ENCODE data around the gene BUD31.
"Not testable (repeated sequence)": the region's sequence is repeated elsewhere in the genome, so short reads cannot be mapped to it uniquely, and the experiment has no call there.

Gene BUD31

GRCh38 chr7:99402854-99403253, 5.9 kb upstream of the BUD31 start:
- no peak for DNase-seq

- no peak for DNase-seq
Measured at GRCh38 chr7:99403764-99404163, 5.0 kb upstream of the BUD31 start.

DNA sequence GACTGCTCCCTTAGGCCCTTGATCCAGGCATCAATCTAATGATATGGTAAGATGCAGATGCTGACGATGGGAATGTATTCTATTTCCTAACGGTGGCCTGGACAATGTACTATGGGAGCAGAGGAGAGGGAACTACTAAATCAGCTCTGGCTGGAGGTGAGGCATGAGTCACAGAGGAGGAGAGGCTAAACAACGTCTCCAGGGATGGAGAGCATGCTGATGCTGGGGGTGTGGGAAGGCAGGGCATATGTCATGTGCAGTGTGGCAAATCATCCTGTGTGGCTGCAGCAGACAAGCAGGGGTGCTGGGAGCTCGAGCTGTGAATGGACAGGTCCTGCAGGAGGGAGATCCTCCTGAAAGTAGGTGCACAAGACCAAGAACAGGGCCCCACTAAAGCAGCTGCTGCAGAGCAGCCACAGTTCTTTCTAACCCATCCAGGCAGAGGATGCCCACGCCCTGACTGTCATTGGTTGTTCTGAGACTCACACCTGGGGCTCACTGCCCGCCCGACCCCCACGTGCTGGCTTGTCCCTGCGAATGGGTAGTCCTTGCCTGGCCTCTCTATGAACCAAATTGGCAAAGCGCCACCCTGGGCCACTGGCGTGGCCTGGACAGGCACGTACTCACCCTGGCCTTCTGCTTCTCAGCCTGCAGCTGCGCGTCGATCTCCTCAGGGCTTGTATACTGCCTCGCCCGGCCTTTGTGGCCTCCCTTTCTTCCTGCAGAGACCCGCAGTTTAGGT, 4.4 kb upstream of the BUD31 start:
- DNase-seq: no peak

DNA sequence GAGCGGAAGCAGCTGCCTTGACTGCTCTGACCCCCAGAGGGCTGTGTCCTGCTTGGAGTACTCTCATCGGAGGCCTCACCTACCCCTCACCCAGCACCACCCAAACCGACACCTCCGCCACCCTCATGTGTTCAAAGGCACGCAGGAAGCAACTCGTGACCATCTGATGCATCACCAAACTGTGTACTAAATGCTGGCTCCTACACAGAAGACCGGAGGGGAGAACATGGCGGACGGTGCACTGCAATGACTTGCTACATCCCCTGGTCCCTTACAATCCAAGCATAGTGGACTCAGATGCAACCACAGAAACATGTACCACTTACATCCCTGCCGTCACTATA, 3.8 kb upstream of the BUD31 start:
- DNase-seq: no peak

DNA sequence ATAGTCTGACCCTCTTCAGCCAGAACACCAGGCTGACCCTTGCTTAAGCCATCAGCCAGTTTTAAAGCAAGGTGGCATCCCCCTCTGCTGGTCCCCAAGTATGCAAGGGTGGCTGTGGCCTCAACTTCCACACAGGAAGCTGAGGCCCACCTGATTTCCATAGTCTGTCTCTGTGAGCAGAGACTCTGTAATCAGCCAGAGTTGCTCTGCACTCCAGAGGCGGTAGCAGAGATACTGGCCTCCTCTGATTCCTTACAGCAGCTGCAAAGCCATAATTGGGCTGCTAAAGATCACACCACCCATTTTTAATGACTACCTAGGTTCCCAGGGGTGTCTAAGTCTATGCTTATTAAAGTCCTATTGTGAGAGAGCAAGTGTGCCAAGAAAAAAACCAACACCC, 2.2 kb upstream of the BUD31 start:
- no peak for DNase-seq

- peak; percentile 35 for DNase-seq
Measured at GRCh38 chr7:99407872-99408378, 844 bp upstream of the BUD31 start.

DNA sequence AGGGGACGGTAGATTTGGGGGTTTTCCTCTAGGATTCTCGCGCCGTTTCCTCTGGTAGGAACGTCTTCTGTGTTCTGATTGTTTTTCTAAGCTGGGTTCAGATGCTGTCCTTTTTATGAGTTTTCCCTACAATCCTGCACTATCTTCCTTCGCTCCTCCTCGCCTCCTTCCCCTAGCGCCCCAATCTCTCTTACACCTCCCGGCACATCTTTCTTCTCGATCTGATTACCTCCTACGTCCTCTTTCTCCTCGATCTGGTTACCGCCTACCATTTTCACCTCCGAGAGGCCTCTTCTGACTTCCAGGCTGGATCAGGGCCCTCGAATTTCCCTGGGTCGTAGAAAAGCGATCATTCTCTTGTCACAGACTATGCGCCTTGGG, 413 bp downstream of the BUD31 start:
- no peak for DNase-seq

- DNase-seq: no peak
Measured at GRCh38 chr7:99409806-99410205, 1.0 kb downstream of the BUD31 start.

DNA sequence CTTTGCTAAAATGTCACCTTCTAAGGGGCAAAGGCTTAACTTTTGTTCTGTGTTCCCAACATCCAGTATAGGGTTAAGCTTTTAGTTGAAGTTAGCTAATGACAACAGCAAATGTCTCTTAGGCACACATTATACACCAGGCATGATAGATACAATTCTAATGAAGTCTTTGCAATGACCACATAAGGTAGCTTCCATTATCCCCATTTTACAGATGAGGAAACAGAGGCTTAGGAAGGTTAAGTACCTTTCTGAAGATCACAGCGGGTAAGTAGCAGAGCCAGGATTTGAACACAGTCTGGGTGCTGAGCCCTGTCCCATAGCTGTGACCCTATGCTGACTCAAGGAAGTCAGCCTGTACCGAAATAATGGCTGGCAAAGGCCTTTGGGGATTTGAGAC, 1.9 kb downstream of the BUD31 start:
- no peak for DNase-seq

DNA sequence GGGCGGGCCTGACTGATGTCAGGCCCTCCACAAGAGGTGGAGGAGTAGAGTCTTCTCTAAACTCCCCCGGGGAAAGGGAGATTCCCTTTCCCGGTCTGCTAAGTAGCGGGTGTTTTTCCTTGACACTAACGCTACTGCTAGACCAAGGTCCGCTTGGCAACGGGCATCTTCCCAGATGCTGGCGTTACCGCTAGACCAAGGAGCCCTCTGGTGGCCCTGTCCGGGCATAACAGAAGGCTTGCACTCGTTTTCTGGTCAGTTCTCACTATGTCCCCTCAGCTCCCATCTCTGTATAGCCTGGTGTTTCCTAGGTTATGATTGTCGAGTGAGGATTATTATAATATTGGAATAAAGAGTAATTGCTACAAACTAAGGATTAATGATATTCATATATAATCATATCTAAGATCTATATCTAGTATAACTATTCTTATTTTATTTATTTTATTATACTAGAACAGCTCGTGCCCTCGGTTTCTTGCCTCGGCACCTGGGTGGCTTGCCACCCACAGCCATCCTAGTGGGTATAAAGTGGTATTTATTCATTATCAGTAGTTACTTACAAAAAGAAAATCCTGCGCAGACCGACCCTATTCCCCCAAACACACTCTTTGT, 6.9 kb downstream of the BUD31 start:
- peak; percentile 60 for DNase-seq

DNA sequence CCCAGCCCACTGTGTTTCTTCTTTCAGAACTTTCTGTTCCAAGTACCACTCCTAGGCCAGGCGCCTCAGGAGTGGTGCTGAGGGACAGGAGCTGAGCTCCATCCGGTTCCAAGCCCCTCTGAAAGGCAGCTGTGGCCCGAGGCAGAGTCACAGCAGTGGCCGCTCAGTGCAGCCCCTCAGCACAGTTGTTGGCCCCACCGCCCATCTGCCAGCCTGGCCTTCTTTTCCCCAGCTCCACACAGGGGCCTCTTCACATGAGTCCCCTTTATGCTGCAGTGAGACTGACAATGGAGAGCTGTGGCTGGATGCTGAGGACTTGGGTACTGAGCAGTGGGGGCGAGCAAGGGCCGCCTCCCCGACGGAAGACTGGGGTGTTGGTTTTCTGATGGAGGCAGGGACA, 9.5 kb downstream of the BUD31 start:
- no peak for DNase-seq

DNA sequence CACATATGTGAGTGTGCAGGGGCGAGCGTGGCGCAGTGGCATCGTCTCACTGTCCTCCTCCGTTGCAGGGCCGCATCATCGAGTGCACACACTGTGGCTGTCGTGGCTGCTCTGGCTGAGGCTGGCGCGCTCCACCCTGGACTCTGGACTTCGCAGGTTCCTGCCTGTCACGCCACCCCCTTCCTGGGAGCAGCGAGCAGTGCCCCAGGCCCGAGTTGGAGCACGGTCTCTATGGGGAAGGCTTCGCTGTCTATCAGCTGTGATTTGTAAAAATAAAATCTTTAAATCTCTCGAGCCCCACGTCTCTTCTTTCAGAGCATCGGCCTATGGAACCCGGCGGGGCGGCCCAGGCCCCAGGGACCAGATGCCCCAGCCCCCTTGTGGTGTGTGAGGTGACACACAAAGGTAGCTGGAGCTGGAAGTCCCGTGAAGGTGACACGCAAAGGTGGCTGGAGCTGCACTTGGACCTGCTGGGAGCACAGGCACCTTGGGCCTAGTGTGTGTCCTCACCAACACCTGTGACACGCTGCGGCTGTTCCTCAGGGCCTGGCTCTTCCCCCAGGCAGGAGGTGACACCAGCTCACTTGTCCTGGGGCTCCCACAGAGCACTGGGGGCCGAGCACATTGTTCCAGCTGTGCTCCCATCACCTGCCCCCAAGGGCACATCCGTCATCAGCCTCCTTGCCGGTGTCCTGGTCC, 10.7 kb downstream of the BUD31 start:
- no peak for DNase-seq

DNA sequence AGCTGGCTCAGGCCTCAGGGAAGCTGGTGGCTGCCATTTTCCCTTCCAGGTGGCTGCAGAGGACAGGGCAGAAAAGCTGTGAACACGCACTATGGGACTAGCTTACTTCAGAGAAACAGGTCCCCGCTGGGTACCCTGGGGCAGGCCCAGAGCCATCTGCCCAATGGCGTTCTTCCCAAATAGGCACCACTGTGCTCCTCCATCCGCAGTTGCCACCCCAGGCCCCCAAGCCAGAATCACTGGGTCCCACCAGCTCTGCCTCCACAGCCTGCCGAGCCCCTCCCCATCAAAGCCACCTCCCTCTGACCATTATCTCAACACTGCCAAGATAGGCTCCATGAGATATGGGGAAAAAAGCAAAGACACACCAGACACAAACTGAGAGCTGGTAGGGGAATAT, 11.4 kb downstream of the BUD31 start:
- no peak for DNase-seq

DNA sequence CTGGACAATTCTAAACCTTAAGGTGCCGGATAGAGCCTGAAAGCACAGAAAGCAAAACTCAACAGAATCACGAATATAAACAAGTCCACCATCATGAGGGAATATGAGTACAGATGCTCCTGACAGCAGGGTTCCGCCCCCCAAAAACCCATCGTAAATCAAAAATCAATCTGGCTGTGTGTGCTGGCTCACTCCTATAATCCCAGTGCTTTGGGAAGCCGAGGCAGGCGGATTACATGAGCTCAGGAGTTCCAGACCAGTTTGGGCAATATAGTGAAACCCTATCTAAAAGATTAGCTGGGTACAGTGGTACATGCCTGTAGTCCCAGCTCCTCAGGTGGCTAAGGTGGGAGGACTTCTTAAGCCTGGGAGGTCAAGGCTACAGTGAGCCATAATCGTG, 12.2 kb downstream of the BUD31 start:
- no peak for DNase-seq

- DNase-seq: peak; percentile 23
Measured at GRCh38 chr7:99422186-99422585, 13.4 kb downstream of the BUD31 start.

- DNase-seq: no peak
Measured at GRCh38 chr7:99422625-99423024, 13.9 kb downstream of the BUD31 start.

GRCh38 chr7:99424932-99425730, 16.4 kb downstream of the BUD31 start:
- no peak for DNase-seq

DNA sequence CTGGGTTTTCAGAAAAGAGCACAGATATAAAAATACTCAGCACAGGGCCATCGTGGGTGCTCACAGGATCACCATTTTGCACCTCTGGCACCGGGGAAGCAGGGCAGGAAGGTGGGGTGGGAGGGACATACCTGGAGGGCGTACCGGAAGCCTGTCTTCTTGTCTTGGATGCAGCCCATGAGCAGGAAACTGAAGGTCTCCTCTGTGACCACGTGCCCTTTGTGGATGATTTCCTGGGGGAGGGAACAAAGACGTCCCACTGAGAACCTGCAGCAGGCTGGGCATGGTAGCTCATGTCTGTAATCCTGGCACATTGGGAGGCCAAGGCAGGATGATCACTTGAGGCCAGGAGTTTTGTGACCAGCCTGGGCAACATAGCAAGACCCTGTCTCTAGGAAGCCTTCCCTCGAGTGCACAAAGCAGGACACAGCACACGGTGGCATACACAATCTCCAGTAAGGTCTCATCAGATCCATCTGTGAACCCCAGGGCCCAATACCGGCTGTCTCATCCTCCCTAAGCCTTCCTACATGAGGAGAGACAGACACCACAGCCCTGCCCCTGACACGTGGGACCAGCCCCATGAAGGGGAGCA, 20.3 kb downstream of the BUD31 start:
- no peak for DNase-seq

GRCh38 chr7:99429756-99430155, 21.0 kb downstream of the BUD31 start:
- no peak for DNase-seq

DNA sequence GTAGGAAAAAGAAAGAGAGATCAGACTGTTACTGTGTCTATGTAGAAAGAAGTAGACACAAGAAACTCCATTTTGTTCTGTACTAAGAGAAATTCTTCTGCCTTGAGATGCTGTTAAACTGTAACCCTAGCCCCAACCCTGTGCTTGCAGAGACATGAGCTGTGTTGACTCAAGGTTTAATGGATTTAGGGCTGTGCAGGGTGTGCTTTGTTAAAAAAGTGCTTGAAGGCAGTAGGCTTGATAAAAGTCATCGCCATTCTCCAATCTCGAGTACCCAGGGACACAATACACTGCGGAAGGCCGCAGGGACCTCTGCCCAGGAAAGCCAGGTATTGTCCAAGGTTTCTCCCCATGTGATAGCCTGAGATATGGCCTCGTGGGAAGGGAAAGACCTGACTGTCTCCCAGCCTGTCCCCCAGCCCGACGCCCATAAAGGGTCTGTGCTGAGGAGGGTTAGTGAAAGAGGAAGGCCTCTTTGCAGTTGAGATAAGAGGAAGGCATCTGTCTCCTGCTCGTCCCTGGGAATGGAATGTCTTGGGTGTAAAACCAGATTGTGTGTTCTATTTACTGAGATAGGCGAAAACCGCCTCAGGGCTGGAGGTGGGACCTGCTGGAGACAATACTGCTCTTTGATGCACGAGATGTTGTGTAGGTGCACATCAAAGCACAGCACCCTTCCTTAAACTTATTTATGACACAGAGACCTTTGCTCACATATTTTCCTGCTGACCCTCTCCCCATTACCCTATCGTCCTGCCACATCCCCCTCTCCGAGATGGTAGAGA, 23.2 kb downstream of the BUD31 start:
- DNase-seq: not testable (repeated sequence)

- DNase-seq: no peak
Measured at GRCh38 chr7:99433158-99433557, 24.4 kb downstream of the BUD31 start.

DNA sequence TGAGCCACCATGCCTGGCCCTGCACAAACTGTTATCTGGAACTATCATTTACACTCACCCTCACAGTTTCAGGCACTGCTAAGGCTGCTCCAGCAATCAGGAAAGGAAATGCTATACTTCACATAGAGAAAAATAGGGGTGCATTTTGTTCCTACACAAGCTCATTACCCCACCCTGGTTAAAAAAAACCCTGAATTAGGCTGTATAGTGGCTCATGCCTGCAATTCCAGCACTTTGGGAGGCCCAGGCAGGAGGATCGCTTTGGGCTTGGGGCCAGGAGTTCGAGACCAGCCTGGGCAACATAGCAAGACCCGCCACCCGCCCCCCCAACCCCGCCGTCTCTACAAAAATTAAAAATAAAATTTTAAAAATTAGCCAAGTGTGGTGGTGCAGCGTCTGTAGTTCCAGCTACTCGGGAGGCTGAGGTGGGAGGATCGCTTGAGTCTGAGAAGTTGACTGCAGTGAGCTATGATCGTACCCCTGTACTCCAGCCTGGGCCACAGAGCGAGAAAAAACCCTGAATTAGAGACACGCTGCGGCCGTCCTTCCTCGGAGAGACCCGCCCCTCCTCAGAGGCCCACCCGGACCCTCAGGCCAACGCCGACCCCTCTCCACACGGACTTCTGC, 29.3 kb downstream of the BUD31 start:
- DNase-seq: no peak
